AG04449 (cell line): Measurements from ENCODE around the gene CAB39L.

Experiments
- CTCF ChIA-PET: fragments of 350-600 bp; formaldehyde crosslinking; extraction: SDS; loops from one replicate; lab custom pipeline; 2021; ENCODE audit warnings: antibody characterized with exemption; lab: Yijun Ruan, JAX
- POLR2A ChIA-PET: fragments of 400-600, 350-600 bp; formaldehyde crosslinking; extraction: SDS; loops from one replicate; lab custom pipeline; 2020; ENCODE audit warnings: antibody characterized with exemption, inconsistent platforms; lab: Yijun Ruan, JAX
- DNase-seq: peaks from one replicate; pipeline ENCODE4 v3.0.0-alpha.2; 2010; ENCODE audit warnings: low read depth, low spot score
- H3K4me3 ChIP-seq: 2 replicates; pipeline ENCODE4 v1.5.1; 2011; ENCODE audit warnings: low read depth, mild to moderate bottlenecking, control low read depth, low read length
- TF ChIP-seq, protein P1 (sequence below): IDR thresholded peaks from one replicate; pipeline ENCODE4 v1.5.1; 2011; ENCODE audit warnings: mild to moderate bottlenecking, moderate library complexity, low read length, control low read depth, inconsistent platforms; ENCODE audit not compliant: insufficient read depth; ENCODE audit errors: missing control alignments

The CAB39L gene

DNA sequence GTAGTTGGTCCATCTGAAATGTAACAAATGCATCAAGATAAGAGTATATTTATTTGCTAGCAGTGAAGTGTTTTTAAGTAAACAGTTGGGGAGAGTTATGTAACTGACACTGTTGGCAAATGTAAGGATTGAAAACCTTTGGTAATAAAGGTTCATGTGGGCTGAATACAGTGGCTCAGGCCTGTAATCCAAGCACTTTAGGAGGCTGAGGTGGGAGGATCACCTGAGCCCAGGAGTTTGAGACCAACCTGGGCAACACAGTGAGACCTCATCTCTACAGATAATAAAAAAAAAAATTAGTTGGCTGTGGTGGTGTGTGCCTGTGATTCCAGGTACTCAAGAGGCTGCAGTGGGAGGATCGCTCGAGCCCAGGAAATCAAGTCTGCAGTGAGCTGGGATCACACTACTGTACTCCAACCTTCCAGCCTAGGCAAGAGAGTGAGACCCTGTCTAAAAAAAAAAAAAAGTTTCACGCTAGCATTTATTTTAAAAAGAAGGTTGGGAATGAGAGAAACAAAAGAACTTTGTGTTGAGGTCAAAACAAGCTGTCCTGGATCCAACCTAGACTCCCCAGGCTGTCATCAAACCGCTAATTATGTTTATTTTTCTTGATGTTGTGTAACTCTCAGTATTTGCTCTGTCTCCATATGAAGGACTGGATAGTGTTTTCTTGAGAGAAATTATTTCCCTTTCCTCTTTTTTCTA is 20.9 kb upstream of the CAB39L start:
- TF ChIP-seq, protein P1, sequence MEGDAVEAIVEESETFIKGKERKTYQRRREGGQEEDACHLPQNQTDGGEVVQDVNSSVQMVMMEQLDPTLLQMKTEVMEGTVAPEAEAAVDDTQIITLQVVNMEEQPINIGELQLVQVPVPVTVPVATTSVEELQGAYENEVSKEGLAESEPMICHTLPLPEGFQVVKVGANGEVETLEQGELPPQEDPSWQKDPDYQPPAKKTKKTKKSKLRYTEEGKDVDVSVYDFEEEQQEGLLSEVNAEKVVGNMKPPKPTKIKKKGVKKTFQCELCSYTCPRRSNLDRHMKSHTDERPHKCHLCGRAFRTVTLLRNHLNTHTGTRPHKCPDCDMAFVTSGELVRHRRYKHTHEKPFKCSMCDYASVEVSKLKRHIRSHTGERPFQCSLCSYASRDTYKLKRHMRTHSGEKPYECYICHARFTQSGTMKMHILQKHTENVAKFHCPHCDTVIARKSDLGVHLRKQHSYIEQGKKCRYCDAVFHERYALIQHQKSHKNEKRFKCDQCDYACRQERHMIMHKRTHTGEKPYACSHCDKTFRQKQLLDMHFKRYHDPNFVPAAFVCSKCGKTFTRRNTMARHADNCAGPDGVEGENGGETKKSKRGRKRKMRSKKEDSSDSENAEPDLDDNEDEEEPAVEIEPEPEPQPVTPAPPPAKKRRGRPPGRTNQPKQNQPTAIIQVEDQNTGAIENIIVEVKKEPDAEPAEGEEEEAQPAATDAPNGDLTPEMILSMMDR: no peak
- no peak overlapping the region for H3K4me3 ChIP-seq
- ChIA-PET POLR2A (no interaction called here), CTCF (interaction anchor here (0.7 kb wide), 1 partner anchor 158 kb away, joined by 3 read pairs; no protein-coding TSS in a partner anchor)
- no peak for DNase-seq

DNA sequence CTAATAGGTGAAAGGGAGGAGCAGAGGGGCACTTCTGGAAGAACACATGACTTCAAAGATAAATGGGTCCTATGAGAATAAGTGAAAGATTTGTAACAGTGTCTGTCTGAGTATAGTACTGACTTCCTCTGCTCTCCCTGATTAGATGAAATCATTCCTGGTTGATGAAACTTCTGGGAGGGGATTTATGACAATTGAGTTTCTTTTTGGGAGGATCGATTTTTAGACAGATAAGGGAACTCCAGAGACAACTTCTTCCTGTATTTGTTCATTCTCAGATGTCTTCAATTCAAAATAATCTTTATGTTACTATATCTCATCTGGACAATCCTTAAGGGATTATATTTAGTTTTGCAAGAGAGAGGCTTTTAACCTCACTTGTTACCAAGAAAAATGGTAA is 20.2 kb upstream of the CAB39L start:
- H3K4me3 ChIP-seq: no peak overlapping the region
- POLR2A ChIA-PET: no interaction called here
- TF ChIP-seq, protein P1: no peak
- CTCF ChIA-PET: no interaction called here
- no peak for DNase-seq

DNA sequence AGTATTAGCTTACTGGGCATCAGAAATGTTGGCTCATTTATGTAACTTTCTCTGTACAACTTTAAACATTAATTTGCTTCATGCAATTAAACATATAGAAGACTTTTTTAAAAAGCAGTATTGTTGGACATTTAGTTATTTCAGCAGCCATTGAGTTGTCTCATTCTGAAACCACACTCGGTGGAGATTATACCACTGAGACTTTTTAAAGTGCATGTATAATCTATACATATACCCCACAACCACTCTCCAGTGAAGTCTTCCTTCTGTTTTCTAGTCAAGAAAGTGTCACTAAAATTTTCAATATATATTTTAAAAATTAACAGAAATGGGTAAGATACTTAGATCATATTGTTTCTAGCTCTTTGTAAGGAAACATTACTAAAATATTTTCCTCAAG is 15.7 kb upstream of the CAB39L start:
- ChIA-PET CTCF (interaction anchor here (0.9 to 1.4 kb wide), 2 partner anchors 16 to 111 kb away, joined by 3 to 4 read pairs; partner anchors contain the start of gene CAB39L), POLR2A (no interaction called here)
- no peak for DNase-seq
- H3K4me3 ChIP-seq: no peak overlapping the region
- TF ChIP-seq, protein P1: no peak

DNA sequence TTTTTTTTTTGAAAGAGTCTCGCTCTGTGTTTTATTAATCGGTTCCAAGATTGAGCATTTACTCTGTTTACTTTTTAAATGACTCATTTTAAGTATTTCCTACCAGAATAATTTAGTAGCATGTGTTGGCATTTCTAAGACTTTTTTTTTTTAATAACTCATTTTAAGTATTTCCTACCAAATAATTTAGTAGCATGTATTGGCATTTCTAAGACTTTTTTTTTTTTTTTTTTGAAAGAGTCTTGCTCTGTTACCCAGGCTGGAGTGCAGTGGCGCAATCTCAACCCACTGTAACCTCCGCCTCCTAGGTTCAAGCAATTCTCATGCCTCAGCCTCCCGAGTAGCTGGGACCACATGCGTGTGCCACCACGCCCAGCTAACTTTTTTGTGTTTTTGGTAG is 13.4 kb upstream of the CAB39L start:
- no peak for DNase-seq
- H3K4me3 ChIP-seq: no peak overlapping the region
- TF ChIP-seq, protein P1: no peak
- CTCF ChIA-PET: interaction anchor here (1.0 to 1.3 kb wide), 3 partner anchors 12 to 150 kb away, joined by 4 read pairs; partner anchors contain the start of gene CAB39L
- POLR2A ChIA-PET: no interaction called here

DNA sequence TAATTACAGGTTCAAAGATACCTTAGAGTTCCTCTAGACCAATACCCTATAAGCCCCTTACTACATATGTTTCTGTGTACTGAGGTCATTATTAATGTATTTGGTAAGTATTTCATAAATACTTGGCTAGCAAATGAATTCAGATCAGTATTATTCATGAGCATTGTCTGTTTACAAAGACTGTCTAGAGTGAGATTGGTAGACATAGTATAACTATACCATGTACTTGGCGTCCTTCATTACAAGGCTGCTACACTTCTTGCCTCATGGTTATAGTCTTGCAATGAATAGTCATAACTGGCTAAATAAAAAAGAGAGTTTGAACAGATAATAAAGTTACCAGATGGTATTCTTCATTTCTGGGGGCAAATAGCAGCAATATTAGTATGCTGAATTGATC is 12.3 kb upstream of the CAB39L start:
- DNase-seq: no peak
- ChIA-PET POLR2A (no interaction called here), CTCF (no interaction called here)
- TF ChIP-seq, protein P1: no peak
- no peak overlapping the region for H3K4me3 ChIP-seq

DNA sequence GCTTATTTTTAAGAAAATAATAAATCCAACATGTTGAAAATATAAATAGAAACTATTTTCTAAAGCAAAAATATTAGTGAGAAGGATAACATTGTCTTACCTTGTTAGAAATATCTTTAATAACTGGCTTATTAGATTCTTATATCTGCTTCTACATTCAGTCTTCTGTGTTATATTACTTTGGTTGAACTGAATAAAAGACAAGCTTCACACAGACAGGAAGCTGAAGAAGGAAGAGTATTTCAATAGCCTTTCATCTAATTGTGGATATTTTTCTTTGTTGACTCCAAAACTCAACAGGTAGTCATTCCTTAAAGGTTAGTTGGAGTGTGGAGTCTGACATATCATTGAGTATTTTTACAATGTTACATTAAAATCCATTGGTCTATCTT is 11.1 kb upstream of the CAB39L start:
- CTCF ChIA-PET: interaction anchor here (1.2 kb wide), 1 partner anchor 11 kb away, joined by 5 read pairs; the partner anchor contains the start of genes CAB39L and SETDB2
- POLR2A ChIA-PET: no interaction called here
- TF ChIP-seq, protein P1: no peak
- DNase-seq: no peak
- H3K4me3 ChIP-seq: no peak overlapping the region
